HG02852 (cell line): ENCODE data around the gene ANKRD34B.

Experiments used
- ATAC-seq: cut with Tn5 transposase; IDR thresholded peaks from one replicate; pipeline ENCODE4 v1.9.1; 2021; ENCODE audit warnings: mild to moderate bottlenecking, moderate library complexity; ENCODE audit not compliant: unreplicated experiment

Gene ANKRD34B

GRCh38 chr5:80573062-80573461, 3.0 kb upstream of the ANKRD34B start:
- ATAC-seq = no peak

GRCh38 chr5:80569086-80569960, 757 bp downstream of the ANKRD34B start:
- ATAC-seq = no peak

- ATAC-seq = no peak
Observed at GRCh38 chr5:80568251-80568650, 1.8 kb downstream of the ANKRD34B start.

- ATAC-seq = no peak
Observed at GRCh38 chr5:80566711-80567259, 3.3 kb downstream of the ANKRD34B start.

GRCh38 chr5:80565330-80565729, 4.8 kb downstream of the ANKRD34B start:
- ATAC-seq = no peak

- ATAC-seq = no peak
Observed at GRCh38 chr5:80559244-80559643, 10.8 kb downstream of the ANKRD34B start.

- no peak for ATAC-seq
Observed at GRCh38 chr5:80555099-80555498, 15.0 kb downstream of the ANKRD34B start.

- no peak for ATAC-seq
Observed at GRCh38 chr5:80554646-80555045, 15.4 kb downstream of the ANKRD34B start.

GRCh38 chr5:80541392-80541791, 28.7 kb downstream of the ANKRD34B start:
- no peak for ATAC-seq

GRCh38 chr5:80540691-80541090, 29.4 kb downstream of the ANKRD34B start:
- ATAC-seq = no peak

- no peak for ATAC-seq
Observed at GRCh38 chr5:80516826-80517225, 53.3 kb downstream of the ANKRD34B start.

GRCh38 chr5:80509362-80509761, 60.7 kb downstream of the ANKRD34B start:
- no peak for ATAC-seq

- no peak for ATAC-seq
Observed at GRCh38 chr5:80508844-80509243, 61.2 kb downstream of the ANKRD34B start.

GRCh38 chr5:80507663-80508062, 62.4 kb downstream of the ANKRD34B start:
- no peak for ATAC-seq
